OCI-LY7 (cell line): ENCODE measurements around the gene ELP4. TPM values are rescaled to one million over a fixed set of nuclear protein-coding genes. Genes with fewer than 3 reads are reported as not detected.

ENCODE experiments used
- BruUV-seq: library from RNA; stranded (reverse); fragments of 400-500 nt; replicated peaks from 2 replicates; lab custom pipeline; 2021; lab: Mats Ljungman, UMichigan
- CTCF ChIA-PET: fragments of 300-600 bp; sonication (Branson Sonifier 250); formaldehyde crosslinking; loops from one replicate; lab custom pipeline; 2022; ENCODE audit warnings: antibody characterized with exemption; ENCODE audit not compliant: unreplicated experiment; lab: Charles Lee
- POLR2A ChIA-PET: fragments of 300-600 bp; sonication (Branson Sonifier 250); formaldehyde crosslinking; loops from one replicate; lab custom pipeline; 2022; ENCODE audit warnings: antibody characterized with exemption; lab: Charles Lee
- DNase-seq: peaks from one replicate; pipeline ENCODE4 v3.0.0-alpha.2; 2015; ENCODE audit warnings: low spot score
- H2AFZ ChIP-seq: fragments of 200-600 bp; sonication (generic), shearing (Covaris generic); 2 replicates; pipeline ENCODE4 v1.6.1; 2014; ENCODE audit warnings: mild to moderate bottlenecking, antibody characterized with exemption, low read length, moderate library complexity
- H3K27ac ChIP-seq: fragments of 200-600 bp; sonication (generic); 2 replicates; pipeline ENCODE4 v1.5.1; 2014; ENCODE audit warnings: mixed run types, low read depth, mild to moderate bottlenecking, moderate library complexity, low read length, inconsistent platforms; ENCODE audit not compliant: poor library complexity, severe bottlenecking
- H3K36me3 ChIP-seq: fragments of 200-600 bp; sonication (generic); 2 replicates; pipeline ENCODE4 v1.6.1; 2014; ENCODE audit warnings: mild to moderate bottlenecking, antibody characterized with exemption, low read length, moderate library complexity, mixed read lengths; ENCODE audit not compliant: insufficient read depth
- H3K4me1 ChIP-seq: fragments of 200-600 bp; sonication (generic); 2 replicates; pipeline ENCODE4 v1.5.1; 2014; ENCODE audit warnings: mild to moderate bottlenecking, low read length; ENCODE audit not compliant: insufficient read depth, poor library complexity, severe bottlenecking
- H3K4me2 ChIP-seq: fragments of 200-600 bp; sonication (generic); 2 replicates; pipeline ENCODE4 v1.6.1; 2014; ENCODE audit warnings: mild to moderate bottlenecking, low read length
- H3K4me3 ChIP-seq: fragments of 200-600 bp; sonication (generic); 2 replicates; pipeline ENCODE4 v1.5.1; 2014; ENCODE audit warnings: mild to moderate bottlenecking, low read depth, low read length; ENCODE audit not compliant: poor library complexity, severe bottlenecking
- H3K79me2 ChIP-seq: fragments of 200-600 bp; sonication (generic); 2 replicates; pipeline ENCODE4 v1.6.1; 2016; ENCODE audit warnings: low read depth, mild to moderate bottlenecking, low read length, moderate library complexity, mixed read lengths; ENCODE audit not compliant: insufficient read depth
- H3K9me2 ChIP-seq: fragments of 200-600 bp; sonication (generic); 2 replicates; pipeline ENCODE4 v1.6.1; 2016; ENCODE audit warnings: mild to moderate bottlenecking, low read length, mixed read lengths; ENCODE audit not compliant: insufficient read depth
- H3K9me3 ChIP-seq: fragments of 200-600 bp; sonication (generic); 2 replicates; pipeline ENCODE4 v1.6.1; 2014; ENCODE audit warnings: mild to moderate bottlenecking, mixed run types, low read length, mixed read lengths
- H4K20me1 ChIP-seq: fragments of 200-600 bp; sonication (generic); 2 replicates; pipeline ENCODE4 v1.6.1; 2014; ENCODE audit warnings: mild to moderate bottlenecking, antibody characterized with exemption, low read length, moderate library complexity, mixed read lengths; ENCODE audit not compliant: insufficient read depth
- CTCF ChIP-seq: fragments of 200-600 bp; sonication (generic); conservative IDR thresholded peaks from 2 replicates; pipeline ENCODE4 v1.5.1; 2014; ENCODE audit warnings: mild to moderate bottlenecking, antibody characterized with exemption, low read length, moderate library complexity, mixed read lengths
- EZH2phosphoT487 ChIP-seq: fragments of 200-600 bp; sonication (generic); IDR thresholded peaks from 2 replicates; pipeline ENCODE4 v1.6.1; 2018; ENCODE audit warnings: low read depth, borderline replicate concordance, mild to moderate bottlenecking, mixed run types, antibody characterized with exemption, low read length, moderate library complexity, mixed read lengths
- intact Hi-C: fragments of 100-400 bp; cut with micrococcal nuclease; formaldehyde crosslinking; loops from one replicate; pipeline ENCODE4 v1.10.0; 2022; ENCODE audit not compliant: unreplicated experiment
- total RNA-seq, 2 experiments: library from RNA; depleted of rRNA in 1 of 2; stranded (reverse); fragments of >200 nt in 1 of 2; shearing (Covaris generic) in 1 of 2; gene quantifications; 2 replicates each; pipeline ENCODE4 v1.2.3, GENCODE V29; 2014 to 2022

Gene ELP4
- total RNA-seq, 2 experiments from 2014 or later, result 27.6 to 32.7 TPM

- Histone ChIP-seq H4K20me1 (no peaks in the 10 kb centered on the region), H2AFZ (no peak overlapping the region), H3K9me2 (no peaks in the 10 kb centered on the region), H3K4me2 (no peak overlapping the region), H3K36me3 (no peaks in the 10 kb centered on the region), H3K4me1 (no peaks in the 10 kb centered on the region), H3K79me2 (no peaks in the 10 kb centered on the region), H3K9me3 (no peaks in the 10 kb centered on the region), H3K27ac (no peak overlapping the region), H3K4me3 (no peak overlapping the region)
- BruUV-seq, result no TSS peak
- CTCF ChIA-PET, result interaction anchor here (0.6 kb wide), 1 partner anchor 187 kb away, joined by 3 read pairs; no protein-coding TSS in a partner anchor
- intact Hi-C loops, result no loop called here
- DNase-seq, result no peak
- POLR2A ChIA-PET, result no interaction called here
- TF ChIP-seq CTCF (no peak), EZH2phosphoT487 (no peak)
Observed at GRCh38 chr11:31820438-31820818, 310.9 kb downstream of the ELP4 start.

- Histone ChIP-seq H3K9me2 (no peaks in the 10 kb centered on the region), H3K36me3 (no peaks in the 10 kb centered on the region), H3K4me3 (no peak overlapping the region), H4K20me1 (no peaks in the 10 kb centered on the region), H3K4me1 (no peaks in the 10 kb centered on the region), H3K27ac (no peak overlapping the region), H3K9me3 (no peaks in the 10 kb centered on the region), H3K79me2 (no peaks in the 10 kb centered on the region), H2AFZ (no peak overlapping the region), H3K4me2 (no peak overlapping the region)
- intact Hi-C loops, result no loop called here
- CTCF ChIA-PET, result no interaction called here
- POLR2A ChIA-PET, result interaction anchor here (0.6 kb wide), 1 partner anchor 350 kb away, joined by 3 read pairs; no protein-coding TSS in a partner anchor
- TF ChIP-seq CTCF (no peak), EZH2phosphoT487 (no peak)
- no peak for DNase-seq
- BruUV-seq, result no TSS peak
Observed at GRCh38 chr11:31821235-31821764, 311.7 kb downstream of the ELP4 start.

- no peaks in the 10 kb centered on the region for H4K20me1 ChIP-seq
- BruUV-seq, result no TSS peak
- no peaks in the 10 kb centered on the region for H3K36me3 ChIP-seq
- CTCF ChIA-PET, result no interaction called here
- no peak overlapping the region for H3K4me2 ChIP-seq
- no peaks in the 10 kb centered on the region for H3K4me1 ChIP-seq
- no peak for DNase-seq
- no peak overlapping the region for H3K27ac ChIP-seq
- POLR2A ChIA-PET, result interaction anchor here (0.6 to 0.7 kb wide), 2 partner anchors 350 to 959 kb away, joined by 3 read pairs; no protein-coding TSS in a partner anchor
- no peaks in the 10 kb centered on the region for H3K9me3 ChIP-seq
- H3K79me2 ChIP-seq, result no peaks in the 10 kb centered on the region
- no peak overlapping the region for H2AFZ ChIP-seq
- TF ChIP-seq CTCF (no peak), EZH2phosphoT487 (no peak)
- intact Hi-C loops, result no loop called here
- H3K9me2 ChIP-seq, result no peaks in the 10 kb centered on the region
- H3K4me3 ChIP-seq, result no peak overlapping the region
Observed at GRCh38 chr11:31821766-31822165, 312.2 kb downstream of the ELP4 start.
